ENCODE measurements around the gene CHRDL1.
"Not testable (repeated sequence)": the region's sequence is repeated elsewhere in the genome, so short reads cannot be mapped to it uniquely, and the experiment has no call there.

The CHRDL1 gene, protein sequence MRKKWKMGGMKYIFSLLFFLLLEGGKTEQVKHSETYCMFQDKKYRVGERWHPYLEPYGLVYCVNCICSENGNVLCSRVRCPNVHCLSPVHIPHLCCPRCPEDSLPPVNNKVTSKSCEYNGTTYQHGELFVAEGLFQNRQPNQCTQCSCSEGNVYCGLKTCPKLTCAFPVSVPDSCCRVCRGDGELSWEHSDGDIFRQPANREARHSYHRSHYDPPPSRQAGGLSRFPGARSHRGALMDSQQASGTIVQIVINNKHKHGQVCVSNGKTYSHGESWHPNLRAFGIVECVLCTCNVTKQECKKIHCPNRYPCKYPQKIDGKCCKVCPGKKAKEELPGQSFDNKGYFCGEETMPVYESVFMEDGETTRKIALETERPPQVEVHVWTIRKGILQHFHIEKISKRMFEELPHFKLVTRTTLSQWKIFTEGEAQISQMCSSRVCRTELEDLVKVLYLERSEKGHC

DNA sequence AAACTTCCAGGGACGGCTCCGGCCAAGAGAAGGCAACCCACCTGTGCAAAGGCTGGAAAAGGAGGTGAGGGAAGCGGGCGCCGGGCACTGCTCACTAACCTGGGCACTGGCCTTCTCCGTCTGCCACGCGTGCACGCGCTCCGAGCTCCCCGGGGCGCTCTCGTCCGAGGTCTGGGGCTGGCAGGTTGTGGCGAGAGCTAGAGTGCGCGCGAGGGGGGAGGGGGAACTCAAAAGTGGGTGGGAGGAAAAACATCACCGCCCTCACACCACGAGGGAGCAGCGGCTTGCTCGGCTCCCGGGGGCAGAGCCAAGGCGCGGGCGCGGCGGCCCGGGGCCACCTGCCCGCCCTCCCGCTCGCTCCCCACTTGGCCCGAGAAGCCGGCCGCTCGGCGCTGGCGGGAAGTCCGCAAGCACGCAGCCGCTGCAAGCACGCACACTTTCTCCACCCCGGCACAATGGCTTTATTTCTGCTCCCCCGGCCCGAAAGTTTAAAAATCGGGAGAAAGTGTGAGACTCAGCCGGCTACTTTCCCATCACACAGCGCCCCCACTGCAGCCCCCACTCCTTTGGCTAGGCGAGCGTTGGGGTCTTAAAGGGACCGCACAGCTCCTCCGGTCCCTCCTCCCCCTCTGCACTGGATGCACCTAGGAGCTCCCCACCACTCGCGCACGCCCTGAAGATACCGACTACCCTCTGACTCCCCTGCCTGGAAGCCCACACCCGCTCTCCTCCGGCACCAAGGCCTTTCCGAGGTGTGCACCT lies at the start of gene CHRDL1:
TSS of gene CHRDL1 (minus strand) at position 173 of the 762 bp plus-strand sequence. CDS start 3,636 bp downstream, outside the sequence.
- no peak for DNase-seq (ENCODE audit: low spot score)

- DNase-seq (ENCODE audit: low spot score): no peak
Measured at GRCh38 chrX:110836982-110837381, 41.4 kb upstream of the CHRDL1 start.

DNA sequence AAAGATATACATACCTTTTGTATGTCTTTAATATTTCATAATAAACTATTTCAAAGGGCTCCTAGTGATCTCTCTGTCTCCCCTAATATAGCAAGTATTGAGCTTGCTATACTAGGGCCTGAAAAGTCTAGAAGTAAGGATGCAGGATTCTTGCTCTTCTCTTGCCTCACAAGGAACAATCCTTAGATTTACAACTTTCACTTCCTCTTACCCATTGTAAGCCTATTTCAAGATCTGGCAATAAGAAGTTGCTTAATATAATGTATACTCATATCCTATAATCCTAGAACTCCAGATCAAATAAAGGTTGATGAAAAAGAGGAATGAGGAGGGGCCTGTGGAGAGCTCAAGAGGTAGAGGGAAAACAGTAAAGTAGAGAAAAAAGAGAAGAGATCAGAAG lies 40.8 kb upstream of the CHRDL1 start:
- DNase-seq (ENCODE audit: low spot score): no peak

DNA sequence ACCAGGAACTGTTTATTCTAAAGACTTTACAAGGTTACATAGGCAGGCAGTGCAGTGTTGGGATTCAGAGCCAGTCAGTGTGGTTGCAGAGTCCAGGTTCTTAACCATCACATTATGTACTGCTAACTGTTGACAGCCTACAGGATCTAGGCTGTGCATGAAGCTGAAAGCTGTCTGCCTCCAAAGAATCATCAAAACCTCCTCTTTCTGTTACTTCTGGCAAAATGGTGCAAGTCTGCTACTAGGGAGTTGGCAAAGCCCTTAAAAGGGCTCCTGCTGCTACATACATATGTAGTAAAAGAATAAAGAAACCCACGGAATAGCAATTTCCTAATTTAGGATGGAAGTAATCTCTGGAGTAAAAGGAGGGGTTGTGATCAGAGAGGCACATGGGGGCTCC lies 40.4 kb upstream of the CHRDL1 start:
- no peak for DNase-seq (ENCODE audit: low spot score)

GRCh38 chrX:110825972-110826371 lies 30.4 kb upstream of the CHRDL1 start:
- DNase-seq (ENCODE audit: low spot score): no peak

DNA sequence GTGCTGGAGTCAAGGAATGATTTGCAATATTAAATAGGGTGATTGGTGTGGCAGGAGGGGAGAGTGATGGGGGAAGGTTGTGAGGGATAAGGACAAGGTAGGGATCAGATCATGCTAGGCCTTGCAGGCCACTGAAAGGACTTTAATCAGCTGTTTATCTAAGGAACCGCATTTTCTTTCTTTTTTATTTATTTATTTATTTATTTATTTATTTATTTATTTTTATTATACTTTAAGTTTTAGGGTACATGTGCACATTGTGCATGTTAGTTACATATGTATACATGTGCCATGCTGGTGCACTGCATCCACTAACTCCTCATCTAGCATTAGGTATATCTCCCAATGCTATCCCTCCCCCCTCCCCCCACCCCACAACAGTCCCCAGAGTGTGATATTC lies 20.9 kb upstream of the CHRDL1 start:
- DNase-seq (ENCODE audit: low spot score): not testable (repeated sequence)

DNA sequence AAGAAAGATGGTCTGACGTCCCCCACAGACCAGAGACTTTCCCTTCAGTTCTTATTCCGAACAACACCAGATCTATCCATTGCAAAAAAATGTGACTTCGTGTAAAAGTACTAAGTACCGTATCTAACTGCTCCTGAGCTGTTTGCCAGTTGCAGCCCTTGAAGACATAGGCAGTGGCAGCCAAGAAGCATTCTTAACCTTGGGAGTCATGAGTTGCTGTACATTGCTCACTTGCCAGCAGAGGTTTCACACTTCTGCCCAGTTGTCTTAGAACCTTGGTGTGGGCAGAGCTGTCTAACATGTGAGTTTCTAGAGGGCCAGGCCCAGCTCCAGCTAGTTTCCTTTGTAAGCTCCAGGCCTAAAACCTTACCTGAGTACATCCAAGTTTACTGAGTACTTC lies 10.5 kb upstream of the CHRDL1 start:
- DNase-seq (ENCODE audit: low spot score): no peak

DNA sequence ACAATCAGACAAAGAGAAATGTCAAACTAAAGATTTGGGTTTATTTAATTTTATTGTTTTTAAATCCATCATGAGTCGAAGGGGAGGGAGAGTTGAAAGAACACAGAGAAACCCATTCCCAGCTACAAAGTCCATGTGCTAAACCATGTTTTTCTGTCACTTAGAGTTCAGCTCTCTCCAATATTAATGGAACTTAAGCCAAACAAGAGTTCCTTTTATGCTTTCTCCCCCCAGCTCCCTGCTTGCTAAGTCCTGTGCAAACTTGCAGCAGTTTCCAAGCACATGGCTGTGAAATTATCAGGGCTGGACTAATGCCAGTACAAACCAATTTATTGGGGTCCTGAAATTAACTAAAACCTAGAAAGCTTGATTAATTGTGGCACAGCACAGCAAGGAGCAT lies 9.7 kb upstream of the CHRDL1 start:
- DNase-seq (ENCODE audit: low spot score): no peak

DNA sequence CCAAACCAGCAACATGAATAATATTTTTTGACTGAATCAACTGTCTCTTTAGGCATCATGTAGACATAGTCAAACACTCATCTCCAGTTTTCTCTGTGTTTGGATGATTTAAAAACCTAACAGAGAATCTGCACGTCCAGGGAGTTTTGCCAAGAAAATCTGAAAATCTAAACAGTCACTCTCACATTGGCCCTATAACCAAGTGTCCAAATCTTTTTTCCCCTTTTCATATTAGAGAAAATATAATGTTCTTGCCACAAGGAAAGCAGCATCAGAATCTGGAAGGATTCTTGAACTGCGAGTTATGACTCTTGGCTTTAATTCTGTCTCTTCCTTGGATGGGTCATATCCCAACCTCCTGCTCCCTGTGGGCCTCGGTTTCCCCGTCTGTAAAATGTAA lies 8.8 kb upstream of the CHRDL1 start:
- no peak for DNase-seq (ENCODE audit: low spot score)

- DNase-seq (ENCODE audit: low spot score): no peak
Measured at GRCh38 chrX:110803506-110803905, 7.9 kb upstream of the CHRDL1 start.

GRCh38 chrX:110796407-110796697 lies 735 bp upstream of the CHRDL1 start:
- DNase-seq (ENCODE audit: low spot score): no peak

- DNase-seq (ENCODE audit: low spot score): no peak
Measured at GRCh38 chrX:110794601-110795000, 1.0 kb downstream of the CHRDL1 start.

GRCh38 chrX:110791071-110791470 lies 4.5 kb downstream of the CHRDL1 start:
- no peak for DNase-seq (ENCODE audit: low spot score)

- no peak for DNase-seq (ENCODE audit: low spot score)
Measured at GRCh38 chrX:110786486-110786885, 9.1 kb downstream of the CHRDL1 start.

GRCh38 chrX:110759785-110760184 lies 35.8 kb downstream of the CHRDL1 start:
- no peak for DNase-seq (ENCODE audit: low spot score)

DNA sequence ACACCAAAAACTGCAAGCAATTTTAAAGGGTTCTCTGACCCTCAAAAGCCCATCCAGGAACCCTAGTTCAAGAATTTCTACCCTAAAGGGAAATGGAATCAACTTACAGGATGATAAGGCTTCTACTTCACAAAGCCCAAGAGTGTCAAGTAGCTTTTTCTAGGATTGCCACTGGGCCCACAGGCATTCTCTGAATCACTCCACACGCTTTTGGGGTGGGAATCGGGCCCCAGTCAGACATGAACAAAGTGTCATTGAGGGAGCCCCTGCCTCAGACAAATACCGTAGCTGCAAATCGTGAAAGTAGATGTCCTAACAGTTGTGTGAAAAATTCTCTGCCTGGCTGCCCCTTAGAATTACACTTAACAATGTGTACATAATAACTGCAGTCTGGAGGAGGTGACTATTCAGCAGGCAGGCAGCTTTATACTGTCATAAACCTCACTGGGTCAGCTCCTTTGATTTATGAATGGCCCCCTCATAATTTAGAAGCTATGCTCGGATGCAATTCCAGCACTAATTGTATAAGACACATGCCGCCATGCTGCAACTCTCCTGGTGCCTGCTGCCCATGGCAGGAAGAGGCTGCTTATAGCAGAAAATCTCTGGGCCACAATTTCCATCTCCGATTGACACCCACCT lies 36.7 kb downstream of the CHRDL1 start:
- no peak for DNase-seq (ENCODE audit: low spot score)

DNA sequence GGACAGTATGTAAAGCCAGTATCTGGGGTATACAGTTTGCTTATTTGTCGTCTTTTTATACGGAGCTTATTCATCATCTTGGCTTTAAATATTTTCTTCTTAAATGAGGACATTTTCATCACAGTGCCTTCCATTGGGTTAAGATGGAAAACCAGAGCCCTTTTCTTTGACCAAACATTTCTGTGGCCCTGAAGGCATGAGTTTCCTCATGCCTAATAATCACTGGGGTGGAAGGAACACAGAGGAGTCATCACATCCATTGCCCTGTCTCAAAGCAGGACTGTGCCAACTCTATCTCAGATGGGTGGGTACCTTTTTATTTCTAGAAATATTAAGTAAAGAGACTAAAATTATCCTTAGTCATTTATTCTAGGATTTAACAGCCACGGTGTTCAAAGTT lies 40.0 kb downstream of the CHRDL1 start:
- no peak for DNase-seq (ENCODE audit: low spot score)

GRCh38 chrX:110755061-110755460 lies 40.6 kb downstream of the CHRDL1 start:
- DNase-seq (ENCODE audit: low spot score): no peak

GRCh38 chrX:110750526-110751189 lies 45.0 kb downstream of the CHRDL1 start:
- DNase-seq (ENCODE audit: low spot score): no peak

DNA sequence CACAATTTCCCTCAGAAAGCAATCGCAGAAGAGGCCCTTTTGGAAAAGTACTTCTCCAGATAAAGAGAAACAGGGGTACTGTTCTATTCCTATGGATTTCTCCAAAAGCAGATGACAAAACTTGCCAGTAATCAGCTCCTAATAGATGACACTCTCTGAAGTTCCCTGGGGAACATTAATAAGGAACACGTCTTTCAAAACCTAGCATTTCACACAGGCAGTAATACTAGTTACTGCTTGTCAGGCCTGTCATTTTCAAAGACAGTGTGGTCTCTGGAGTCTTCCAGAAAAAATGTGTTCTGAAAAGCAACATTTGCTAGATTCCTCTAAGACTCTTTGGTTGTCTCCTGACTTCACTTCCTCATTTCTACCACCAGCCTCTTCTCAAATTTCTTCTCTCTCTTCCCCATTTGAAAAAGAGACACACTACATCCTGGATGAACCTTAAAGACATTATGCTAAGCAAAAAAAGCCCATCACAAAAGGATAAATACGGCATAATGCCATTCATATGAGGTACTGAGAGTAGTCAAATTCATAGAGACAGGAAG lies 47.3 kb downstream of the CHRDL1 start:
- DNase-seq (ENCODE audit: low spot score): no peak

- no peak for DNase-seq (ENCODE audit: low spot score)
Measured at GRCh38 chrX:110746014-110746413, 49.6 kb downstream of the CHRDL1 start.

DNA sequence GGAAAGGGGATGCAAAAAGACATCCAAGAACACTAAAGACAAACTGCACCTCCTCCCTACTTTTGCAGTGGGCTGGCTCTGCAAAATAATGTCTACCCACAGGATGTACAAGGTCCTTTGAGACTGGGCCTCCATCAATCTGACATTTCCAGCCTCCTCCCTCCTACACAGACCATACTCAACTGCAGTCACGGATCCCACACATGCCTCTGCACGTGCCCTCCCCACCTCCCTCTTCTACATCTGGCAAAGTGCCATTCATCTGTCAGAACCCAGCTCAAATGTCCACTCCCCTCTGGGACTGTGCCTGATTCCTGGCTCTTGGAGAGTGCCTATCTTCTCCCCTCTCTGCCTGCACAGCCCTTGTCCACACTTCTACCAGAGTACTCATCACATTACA lies 50.3 kb downstream of the CHRDL1 start:
- DNase-seq (ENCODE audit: low spot score): no peak

All from germinal center (tissue), 1 donor.